ENCODE measurements around the gene PRR11. TPM values are rescaled to one million over a fixed set of nuclear protein-coding genes. Genes with fewer than 3 reads are reported as not detected.

PRR11 gene
- polyA plus RNA-seq, 1 experiment: 20.2 TPM

DNA sequence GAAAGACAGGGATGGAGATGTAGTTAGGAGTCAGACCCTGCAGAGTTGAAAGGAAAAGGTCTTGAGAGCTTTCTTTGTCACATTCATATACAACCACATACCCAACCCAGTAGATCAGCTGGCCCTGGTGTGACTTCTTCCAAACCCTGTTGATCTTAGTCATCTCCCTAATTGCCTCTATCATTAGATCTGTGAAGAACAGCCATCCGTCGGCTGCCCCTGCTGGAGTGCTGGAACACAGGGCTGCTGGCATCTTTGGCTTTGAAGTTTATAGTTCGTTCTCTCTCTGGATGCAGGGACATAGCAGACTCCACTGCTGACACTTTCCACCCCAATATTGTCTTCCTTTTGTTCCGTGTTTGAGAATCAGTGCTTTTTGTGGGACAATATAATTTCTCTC lies 43.9 kb downstream of the PRR11 start:
- Histone ChIP-seq H3K4me3 (ENCODE audit: low read depth, low read length) (no peak overlapping the region), H3K9me3 (ENCODE audit: control insufficient read depth, insufficient read depth, low read length) (no peaks in the 10 kb centered on the region), H3K27ac (ENCODE audit: low read depth, low read length) (no peak overlapping the region), H3K27me3 (ENCODE audit: control insufficient read depth, insufficient read depth, low read length) (no peaks in the 10 kb centered on the region)
- CTCF ChIA-PET: no interaction called here
- DNase-seq (ENCODE audit: low read depth, low spot score): no peak
- TF ChIP-seq, protein P1, sequence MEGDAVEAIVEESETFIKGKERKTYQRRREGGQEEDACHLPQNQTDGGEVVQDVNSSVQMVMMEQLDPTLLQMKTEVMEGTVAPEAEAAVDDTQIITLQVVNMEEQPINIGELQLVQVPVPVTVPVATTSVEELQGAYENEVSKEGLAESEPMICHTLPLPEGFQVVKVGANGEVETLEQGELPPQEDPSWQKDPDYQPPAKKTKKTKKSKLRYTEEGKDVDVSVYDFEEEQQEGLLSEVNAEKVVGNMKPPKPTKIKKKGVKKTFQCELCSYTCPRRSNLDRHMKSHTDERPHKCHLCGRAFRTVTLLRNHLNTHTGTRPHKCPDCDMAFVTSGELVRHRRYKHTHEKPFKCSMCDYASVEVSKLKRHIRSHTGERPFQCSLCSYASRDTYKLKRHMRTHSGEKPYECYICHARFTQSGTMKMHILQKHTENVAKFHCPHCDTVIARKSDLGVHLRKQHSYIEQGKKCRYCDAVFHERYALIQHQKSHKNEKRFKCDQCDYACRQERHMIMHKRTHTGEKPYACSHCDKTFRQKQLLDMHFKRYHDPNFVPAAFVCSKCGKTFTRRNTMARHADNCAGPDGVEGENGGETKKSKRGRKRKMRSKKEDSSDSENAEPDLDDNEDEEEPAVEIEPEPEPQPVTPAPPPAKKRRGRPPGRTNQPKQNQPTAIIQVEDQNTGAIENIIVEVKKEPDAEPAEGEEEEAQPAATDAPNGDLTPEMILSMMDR (IDR thresholded peaks at IDR 0.05; ENCODE audit: low read depth, low read length): no peak
- POLR2A ChIA-PET: no interaction called here

DNA sequence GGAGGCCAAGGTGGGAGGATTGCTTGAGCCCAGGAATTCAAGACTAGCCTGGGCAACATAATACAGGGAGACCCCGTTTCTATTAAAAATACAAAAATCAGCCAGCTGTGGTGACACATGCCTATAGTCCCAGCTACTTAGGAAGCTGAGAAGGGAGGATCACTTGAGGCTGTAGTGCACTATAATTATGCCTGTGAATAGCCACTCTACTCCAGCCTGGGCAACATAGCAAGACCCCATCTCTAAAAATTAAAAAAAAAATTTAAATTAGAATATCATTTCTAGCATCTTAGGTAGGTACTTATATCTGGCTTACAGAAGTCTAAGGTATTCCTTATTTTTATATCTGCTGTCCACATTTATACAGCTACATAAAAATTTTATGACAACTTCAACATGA lies 46.8 kb downstream of the PRR11 start:
- no peaks in the 10 kb centered on the region for H3K9me3 ChIP-seq (ENCODE audit: control insufficient read depth, insufficient read depth, low read length)
- H3K27ac ChIP-seq (ENCODE audit: low read depth, low read length): no peak overlapping the region
- CTCF ChIA-PET: no interaction called here
- no peak overlapping the region for H3K4me3 ChIP-seq (ENCODE audit: low read depth, low read length)
- POLR2A ChIA-PET: no interaction called here
- no peaks in the 10 kb centered on the region for H3K27me3 ChIP-seq (ENCODE audit: control insufficient read depth, insufficient read depth, low read length)
- DNase-seq (ENCODE audit: low read depth, low spot score): no peak
- TF ChIP-seq, protein P1 (IDR thresholded peaks at IDR 0.05; ENCODE audit: low read depth, low read length): no peak

DNA sequence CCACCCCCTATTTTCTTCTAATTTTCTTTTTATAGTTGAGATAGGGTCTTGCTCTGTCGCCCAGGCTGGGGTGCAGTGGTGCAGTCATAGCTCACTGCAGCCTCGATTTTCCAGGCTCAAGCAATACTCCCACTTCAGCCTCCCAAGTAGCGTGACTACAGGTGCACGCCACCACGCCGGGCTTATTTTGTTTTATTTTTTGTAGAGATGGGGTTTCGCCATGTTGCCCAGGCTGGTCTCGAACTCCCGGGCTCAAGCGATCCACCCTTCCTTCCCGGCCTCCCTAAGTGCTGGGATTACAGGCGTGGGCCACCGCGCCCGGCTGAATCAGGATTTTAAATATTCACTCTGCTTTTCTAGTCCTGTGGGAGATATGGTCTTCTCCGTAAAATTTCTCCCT lies 63.8 kb downstream of the PRR11 start:
- Histone ChIP-seq H3K4me3 (ENCODE audit: low read depth, low read length) (no peak overlapping the region), H3K9me3 (ENCODE audit: control insufficient read depth, insufficient read depth, low read length) (no peaks in the 10 kb centered on the region; the same call in 1 of the 2 replicates), H3K27me3 (ENCODE audit: control insufficient read depth, insufficient read depth, low read length) (no peaks in the 10 kb centered on the region), H3K27ac (ENCODE audit: low read depth, low read length) (no peak overlapping the region)
- POLR2A ChIA-PET: no interaction called here
- TF ChIP-seq, protein P1 (IDR thresholded peaks at IDR 0.05; ENCODE audit: low read depth, low read length): no peak
- DNase-seq (ENCODE audit: low read depth, low spot score): no peak
- CTCF ChIA-PET: interaction anchor here (1.7 kb wide), 1 partner anchor 222 kb away, joined by 5 read pairs; no protein-coding TSS in a partner anchor

DNA sequence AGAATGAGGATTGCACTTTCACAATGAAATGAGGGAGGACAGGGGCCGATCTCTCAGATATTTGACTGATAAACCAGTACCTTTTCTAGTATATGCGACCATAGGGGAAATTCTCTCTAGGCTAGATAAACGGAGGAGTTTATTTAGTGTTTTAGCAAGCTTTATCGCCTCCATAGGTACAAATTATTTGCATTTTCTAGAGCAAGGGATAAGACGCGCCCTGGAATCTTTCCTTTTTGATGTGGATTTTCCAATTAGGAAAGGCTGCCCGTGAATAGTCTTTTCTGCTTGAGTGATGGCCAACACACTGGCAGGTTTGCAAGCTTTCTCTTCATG lies 64.4 kb downstream of the PRR11 start:
- Histone ChIP-seq H3K27ac (ENCODE audit: low read depth, low read length) (no peak overlapping the region), H3K27me3 (ENCODE audit: control insufficient read depth, insufficient read depth, low read length) (no peaks in the 10 kb centered on the region), H3K4me3 (ENCODE audit: low read depth, low read length) (peak overlapping the region; percentile 52), H3K9me3 (ENCODE audit: control insufficient read depth, insufficient read depth, low read length) (no peaks in the 10 kb centered on the region; the same call in 1 of the 2 replicates)
- ChIA-PET CTCF (interaction anchor here (0.5 to 1.7 kb wide), 7 partner anchors 9 to 486 kb away, joined by 3 to 5 read pairs (median 3); no protein-coding TSS in a partner anchor), POLR2A (interaction anchor here (0.6 kb wide), 1 partner anchor 65 kb away, joined by 3 read pairs; the partner anchor contains the start of genes PRR11 and SKA2)
- TF ChIP-seq, protein P1 (IDR thresholded peaks at IDR 0.05; ENCODE audit: low read depth, low read length): no peak
- DNase-seq (ENCODE audit: low read depth, low spot score): no peak

DNA sequence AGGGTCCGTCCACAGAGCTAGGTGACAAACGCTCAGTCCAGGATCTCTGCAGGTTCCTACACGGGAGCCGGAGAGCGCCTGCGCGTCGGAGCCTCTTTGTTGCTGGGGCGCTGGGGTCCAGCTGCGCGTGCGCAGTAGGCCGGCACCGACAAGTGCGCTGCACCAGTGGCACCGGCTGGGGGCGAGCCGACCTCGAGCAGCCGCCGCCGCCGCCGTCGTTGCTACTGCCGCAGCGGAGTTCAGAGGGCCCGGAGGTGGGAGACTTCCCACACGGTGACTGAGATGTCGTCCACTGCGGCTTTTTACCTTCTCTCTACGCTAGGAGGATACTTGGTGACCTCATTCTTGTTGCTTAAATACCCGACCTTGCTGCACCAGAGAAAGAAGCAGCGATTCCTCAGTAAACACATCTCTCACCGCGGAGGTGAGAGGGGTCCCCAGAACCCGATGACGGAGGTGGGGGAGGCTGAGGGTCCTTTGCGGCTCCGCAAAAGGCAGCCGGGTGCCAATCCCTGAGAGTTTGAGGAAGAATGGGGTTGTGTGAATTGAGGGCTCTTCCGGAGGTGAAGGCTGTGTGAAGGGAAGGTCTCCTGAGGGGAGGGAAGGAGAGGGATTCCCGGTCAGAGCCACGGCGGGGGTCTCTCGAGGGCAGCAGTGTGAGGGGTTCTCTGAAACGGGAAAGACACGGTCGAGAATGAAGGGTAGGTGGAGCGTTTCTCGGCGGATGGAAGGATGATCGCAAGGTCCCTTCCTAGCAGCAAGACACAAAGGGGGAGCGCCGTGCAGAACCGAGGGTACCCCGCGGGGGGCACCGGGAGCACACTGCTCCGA lies 65.0 kb downstream of the PRR11 start, which contains the start of gene GDPD1:
Gene GDPD1, plus strand, starts transcription at position 184 of the 831 bp plus-strand sequence. Its CDS starts 99 bp downstream, at position 283.
- Histone ChIP-seq H3K9me3 (ENCODE audit: control insufficient read depth, insufficient read depth, low read length) (no peaks in the 10 kb centered on the region; the same call in 1 of the 2 replicates), H3K27ac (ENCODE audit: low read depth, low read length) (no peak within 1 kb of the TSS), H3K4me3 (ENCODE audit: low read depth, low read length) (peak within 1 kb of the TSS; percentile 92), H3K27me3 (ENCODE audit: control insufficient read depth, insufficient read depth, low read length) (no peaks in the 10 kb centered on the region)
- TF ChIP-seq, protein P1 (IDR thresholded peaks at IDR 0.05; ENCODE audit: low read depth, low read length): peak; percentile 56
- CTCF ChIA-PET: interaction anchor here (0.5 to 1.7 kb wide), 8 partner anchors 9 to 856 kb away, joined by 3 to 5 read pairs (median 3); no protein-coding TSS in a partner anchor
- POLR2A ChIA-PET: interaction anchor here (0.6 kb wide), 1 partner anchor 65 kb away, joined by 3 read pairs; the partner anchor contains the start of genes PRR11 and SKA2
- DNase-seq (ENCODE audit: low read depth, low spot score): peak; percentile 82
